ENCODE measurements around the gene DDX42. TPM values are rescaled to one million over a fixed set of nuclear protein-coding genes. Genes with fewer than 3 reads are reported as not detected.

DDX42 gene
- total and polyA plus RNA-seq, 9 of the 15 experiments (the other 6 are each of a cell fraction or from before 2014, with no cell fraction given), result 16.5 to 149 (median 87.6) TPM

- TF ChIP-seq CHD2 (IDR thresholded peaks at IDR 0.05; ENCODE audit: low read depth, low read length) (no peak), HMBOX1 (IDR thresholded peaks at IDR 0.05) (no peak), SAP30 (IDR thresholded peaks at IDR 0.05; ENCODE audit: borderline replicate concordance, insufficient read depth, low read depth, low read length, poor library complexity, severe bottlenecking) (no peak), FOXA1 (IDR thresholded peaks at IDR 0.05; ENCODE audit: borderline replicate concordance) (no peak)
Measured at GRCh38 chr17:63783522-63783921, 9.6 kb downstream of the DDX42 start (continued).

GRCh38 chr17:63785556-63785955 lies 11.6 kb downstream of the DDX42 start:
- Histone ChIP-seq H3K27me3 (ENCODE audit: control insufficient read depth in 2 of 2, insufficient read depth in 2 of 2, low read length in 2 of 2) (no peaks in the 10 kb centered on the region), H3K36me3 (ENCODE audit: control insufficient read depth, insufficient read depth, low read length) (peaks cover 87% of the 10 kb centered on the region), H4K20me1 (replicated peaks; ENCODE audit: control insufficient read depth, insufficient read depth, low read length) (peaks cover 5% of the 10 kb centered on the region; the same call in 1 of the 2 replicates), H3K9me1 (ENCODE audit: control insufficient read depth, insufficient read depth, low read length) (no peaks in the 10 kb centered on the region), H2AFZ (ENCODE audit: low read depth, low read length) (no peak overlapping the region), H3K9ac (ENCODE audit: insufficient read depth in 1 of 2, low read depth in 2 of 2, low read length in 2 of 2) (no peak overlapping the region), H3K9me3 (replicated peaks; ENCODE audit: control insufficient read depth, insufficient read depth, low read depth, low read length) (no peaks in the 10 kb centered on the region), H3K79me2 (ENCODE audit: control insufficient read depth, insufficient read depth, low read length) (peaks cover 83% of the 10 kb centered on the region), H3K27ac (ENCODE audit: extremely low read depth, low read depth, low read length) (no peak overlapping the region), H3K4me1 (replicated peaks in 1 of 2; ENCODE audit: control insufficient read depth in 2 of 2, insufficient read depth in 2 of 2, low read length in 2 of 2) (no peaks in the 10 kb centered on the region), H3K4me2 (ENCODE audit: insufficient read depth, low read length) (no peak overlapping the region), H3K4me3 (no peak overlapping the region)
- CTCF ChIA-PET (ENCODE audit: low intra/inter-chr PET ratio), result no interaction called here
- POLR2A ChIA-PET, result interaction anchor here (0.6 to 8.0 kb wide), 3 partner anchors 12 to 51 kb away, joined by 3 to 82 read pairs (median 5); partner anchors contain the start of genes CCDC47 and DDX42
- intact Hi-C loops (cut with micrococcal nuclease), result no loop called here
- DNase-seq (ENCODE audit: extremely low read depth in 1 of 4, low spot score in 3 of 4) (no peak), FAIRE-seq (no peak), ATAC-seq (no peak)
- WGBS (ENCODE audit: insufficient coverage, low coverage, missing lambda C conversion rate), result 92% methylated on average over 1 of the region's 1 CpG
- BruUV-seq (replicated peaks), result no TSS peak
- in situ Hi-C loops (cut with MboI), result no loop called here
- TF ChIP-seq TSHZ1 (CRISPR knock-in tag; IDR thresholded peaks at IDR 0.05) (no peak), POLR3A (IDR thresholded peaks at IDR 0.05; ENCODE audit: borderline replicate concordance, extremely low read depth, insufficient read depth, insufficient read length) (no peak), RBBP5 (IDR thresholded peaks at IDR 0.05; ENCODE audit: borderline replicate concordance, insufficient read depth, low read length, poor library complexity, severe bottlenecking) (no peak), USF1 (CRISPR knock-in tag; IDR thresholded peaks at IDR 0.05) (no peak), RNF2 (IDR thresholded peaks at IDR 0.05) (no peak), ZNF785 (CRISPR knock-in tag; IDR thresholded peaks at IDR 0.05) (no peak), CCAR2 (IDR thresholded peaks at IDR 0.05; ENCODE audit: low read depth, low read length) (no peak), PKNOX1 (IDR thresholded peaks at IDR 0.05) (no peak), NFIX (CRISPR knock-in tag; IDR thresholded peaks at IDR 0.05; ENCODE audit: low read depth) (no peak), MEF2A (IDR thresholded peaks at IDR 0.05; ENCODE audit: control insufficient read depth, low read depth, low read length) (no peak)
